Right ventricle myocardium inferior (tissue), 1 donor: ENCODE data around the gene CLEC19A. TPM values are rescaled to one million over a fixed set of nuclear protein-coding genes. Genes with fewer than 3 reads are reported as not detected.

Source experiments
- ATAC-seq: fragments of 200-7000 bp; cut with Tn5 transposase; one replicate; pipeline ENCODE4 v1.9.1; 2020; ENCODE audit warnings: mild to moderate bottlenecking, moderate library complexity
- DNase-seq: peaks from one replicate; pipeline ENCODE4 v3.0.0; 2021; ENCODE audit errors: missing footprints
- intact Hi-C: fragments of 100-400 bp; cut with DNase I; formaldehyde crosslinking; loops from one replicate; pipeline ENCODE4 v1.11.0; 2022
- long read RNA-seq: library from polyadenylated mRNA; unstranded; transcript quantifications from one replicate; pipeline ENCODE4 v2.0.0, GENCODE V29; 2021
- total RNA-seq: library from RNA; stranded (reverse); fragmentation: NEBNext Ultra II Directional; extraction: Animal tissue kit (Norgen Biotek cat#: 25700); gene quantifications from one replicate; pipeline ENCODE4 v1.2.1, GENCODE V29; 2021
- donor health status: DM: no; HTN: yes; CAD: no; lungs with severe emphysema.

The CLEC19A gene
- not detected for total RNA-seq
- long read RNA-seq = 0 reads

DNA sequence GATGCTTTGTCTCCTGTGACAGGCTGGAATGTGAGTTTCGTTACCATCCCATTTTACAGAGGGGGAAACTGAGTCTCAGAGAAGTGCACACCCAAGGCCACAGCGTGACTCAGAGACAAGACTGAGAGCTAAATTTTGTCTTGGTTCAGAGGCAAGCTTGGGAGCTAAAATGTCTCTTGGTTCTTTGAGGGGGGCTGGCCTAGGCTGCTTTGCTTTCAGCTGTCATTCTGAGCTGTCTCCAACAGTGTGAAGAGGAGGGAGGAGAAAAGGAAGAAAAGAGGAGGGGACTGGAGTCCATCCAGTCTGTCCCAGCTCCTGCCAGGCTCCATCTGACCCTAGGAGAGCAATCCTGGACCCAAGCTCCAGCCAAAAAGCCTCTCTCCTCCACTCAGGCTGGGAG, at the start of gene CLEC19A:
Gene CLEC19A (plus strand): TSS at position 301 of the 400 bp plus-strand sequence. CDS start 121 bp downstream, outside the sequence.
- ATAC-seq = no peak
- intact Hi-C loops = no loop called here

DNA sequence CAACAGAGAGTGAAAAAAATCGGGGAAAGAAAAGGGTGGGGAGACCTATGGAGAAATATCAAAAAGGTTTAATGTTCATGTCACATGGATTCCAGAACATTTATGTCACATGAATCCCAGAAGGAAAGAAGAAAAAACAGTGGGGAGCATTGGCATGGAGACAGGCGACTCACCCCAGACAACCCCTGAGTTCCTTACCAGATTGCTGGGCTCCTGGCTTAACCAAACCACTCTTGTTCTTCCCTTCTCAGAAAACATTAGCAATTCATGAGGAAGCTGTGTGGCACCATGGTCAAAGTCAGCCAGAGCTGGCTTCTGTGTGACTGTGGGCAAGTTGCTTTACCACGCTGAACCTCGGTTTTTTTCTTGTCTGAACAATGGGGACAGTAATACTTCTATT, 49.6 kb upstream of the CLEC19A start:
- no peak for ATAC-seq
- no peak for DNase-seq
- intact Hi-C loops = no loop called here

More for the DNA sequence above, at the start of gene CLEC19A:
- DNase-seq = no peak

DNA sequence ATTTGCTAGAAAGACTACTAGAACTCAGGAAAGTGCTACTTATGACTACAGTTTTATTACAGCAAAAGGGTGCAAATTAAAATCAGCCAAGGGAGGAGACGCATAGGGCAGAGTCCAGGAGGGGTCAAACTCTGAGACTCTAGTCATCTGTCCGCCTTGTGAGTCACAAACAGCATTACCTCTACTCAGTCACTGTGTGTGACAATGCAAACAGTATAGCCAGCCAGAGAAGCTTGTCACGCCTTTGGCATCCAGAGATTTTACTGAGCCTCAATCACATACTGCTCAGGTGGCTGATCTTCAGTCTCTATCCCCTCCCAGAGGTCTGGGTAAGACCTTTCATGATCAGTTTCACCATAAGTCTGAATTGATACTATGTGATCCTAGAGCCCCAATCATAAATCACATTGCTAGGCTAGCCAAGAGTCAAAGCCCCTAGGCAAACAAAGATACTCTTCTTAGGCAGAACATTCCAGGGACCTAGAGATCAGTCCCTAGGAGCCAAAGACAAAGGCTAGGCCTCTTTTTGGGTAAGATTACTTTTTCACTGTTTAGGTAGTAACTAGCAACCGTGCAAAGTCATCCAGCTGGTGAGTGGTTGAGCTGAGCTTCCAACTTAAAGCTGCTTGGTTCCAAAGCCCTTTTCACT, 48.8 kb upstream of the CLEC19A start:
- DNase-seq (no peak), ATAC-seq (no peak)
- intact Hi-C loops = no loop called here

DNA sequence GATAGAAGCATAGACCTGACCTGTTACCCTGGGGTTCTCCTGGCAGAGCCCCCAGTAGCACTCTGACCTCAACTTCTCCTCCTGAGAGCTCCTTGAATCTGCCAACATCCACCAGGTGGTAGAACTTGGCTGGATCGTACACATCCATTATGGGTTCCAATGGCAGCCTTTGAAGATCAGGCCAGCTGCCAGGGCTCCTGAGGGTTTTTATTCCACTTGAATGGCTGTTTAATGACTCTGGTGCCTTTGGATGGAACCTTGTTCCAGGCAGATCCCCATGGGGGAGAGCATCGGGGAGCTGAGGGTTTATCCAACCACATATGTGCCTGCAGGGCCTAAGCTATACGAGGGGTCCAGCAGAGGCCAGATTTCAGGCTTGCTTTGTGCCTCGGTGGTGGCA, 47.1 kb upstream of the CLEC19A start:
- no peak for DNase-seq
- no peak for ATAC-seq
- intact Hi-C loops = no loop called here

DNA sequence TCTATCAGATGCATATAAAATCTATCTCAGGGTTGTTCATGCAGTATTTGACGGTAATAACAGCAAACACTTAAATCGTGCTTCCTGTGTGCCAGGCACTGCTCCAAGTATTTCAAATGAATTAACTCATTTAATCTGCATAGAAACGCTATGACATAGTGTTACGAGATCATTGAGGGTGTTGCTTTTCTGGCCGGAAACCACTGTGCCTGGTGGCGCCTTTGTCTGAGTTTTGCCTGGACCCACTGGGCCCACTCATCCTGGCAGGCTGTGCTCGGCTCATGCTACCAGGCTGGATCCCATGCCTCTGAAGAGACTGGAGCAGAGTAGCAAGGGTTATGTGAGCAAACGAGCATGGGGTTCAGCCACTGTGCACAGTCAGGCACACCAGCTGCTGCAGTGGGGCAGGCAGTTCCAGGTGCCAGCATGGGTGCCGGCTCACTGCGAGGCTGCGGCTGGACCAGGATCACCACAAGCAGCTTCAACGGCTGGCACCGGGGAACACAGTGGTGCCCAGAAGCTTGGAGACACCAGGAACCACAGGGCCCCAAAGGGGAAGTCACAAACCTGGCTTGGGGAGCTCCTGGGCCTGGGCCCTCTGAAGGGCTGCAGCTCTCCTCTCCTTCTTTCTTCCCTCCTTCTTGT, 45.9 kb upstream of the CLEC19A start:
- ATAC-seq = no peak
- intact Hi-C loops = no loop called here
- DNase-seq = no peak

DNA sequence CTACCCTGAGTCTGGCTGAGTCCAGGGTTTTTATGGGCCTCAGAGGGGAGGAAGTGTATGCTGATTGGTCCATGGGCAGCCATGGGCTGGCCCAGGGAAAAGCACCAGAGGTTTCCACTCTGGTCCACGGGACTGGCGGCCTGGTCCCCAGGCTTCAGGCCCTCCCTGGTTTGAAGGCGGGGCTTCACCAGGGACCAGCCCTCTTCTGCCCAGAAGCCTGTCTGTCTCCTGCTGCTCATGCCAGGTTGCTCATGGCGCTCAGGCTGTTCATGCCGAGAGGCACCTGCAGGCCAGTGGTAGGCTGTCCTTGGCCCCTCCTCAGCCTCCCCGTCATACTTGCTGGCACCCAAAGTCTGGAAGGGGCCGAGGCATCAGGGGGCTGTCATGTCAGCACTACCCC, 45.0 kb upstream of the CLEC19A start:
- DNase-seq (no peak), ATAC-seq (no peak)
- intact Hi-C loops = no loop called here

DNA sequence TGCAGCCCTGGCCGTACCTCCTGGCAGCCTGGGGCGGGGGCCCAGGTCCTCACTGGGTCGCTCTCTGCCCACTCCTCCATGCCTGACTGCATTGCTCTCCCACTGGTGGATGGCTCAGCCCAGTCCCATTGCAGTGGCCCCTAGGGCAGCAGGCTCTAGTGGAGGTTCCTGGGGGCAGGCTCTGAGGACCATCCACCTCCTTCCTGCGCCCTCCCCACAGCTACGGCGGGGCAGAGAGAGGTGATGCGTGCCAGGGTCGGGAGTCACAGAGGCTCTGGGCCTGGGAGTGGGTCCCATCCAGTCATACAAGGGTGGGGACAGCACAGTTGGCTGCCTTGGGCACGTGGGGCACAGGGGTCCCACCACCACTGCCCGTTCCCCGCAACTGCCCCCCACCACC, 44.0 kb upstream of the CLEC19A start:
- DNase-seq = no peak
- no peak for ATAC-seq
- intact Hi-C loops = no loop called here

DNA sequence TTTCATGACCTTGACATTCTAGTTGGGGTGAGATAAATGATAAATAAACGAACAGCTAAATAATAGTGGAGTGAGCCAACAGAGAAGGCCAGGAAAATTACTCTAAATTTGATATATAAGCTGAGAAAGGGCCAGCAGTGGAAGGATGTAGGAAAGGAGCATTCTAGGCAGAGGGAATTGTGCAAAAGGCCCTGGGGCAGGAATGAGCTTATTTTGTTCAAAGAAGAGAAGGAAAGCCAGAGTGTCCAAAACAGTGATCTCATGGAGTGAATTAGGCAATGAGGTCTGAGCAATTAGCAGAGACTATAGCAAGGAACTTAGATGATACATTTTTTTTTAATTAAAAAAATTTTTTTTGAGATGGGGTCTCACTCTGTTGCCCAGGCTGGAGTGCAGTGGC, 43.3 kb upstream of the CLEC19A start:
- intact Hi-C loops = no loop called here
- DNase-seq (no peak), ATAC-seq (no peak)

DNA sequence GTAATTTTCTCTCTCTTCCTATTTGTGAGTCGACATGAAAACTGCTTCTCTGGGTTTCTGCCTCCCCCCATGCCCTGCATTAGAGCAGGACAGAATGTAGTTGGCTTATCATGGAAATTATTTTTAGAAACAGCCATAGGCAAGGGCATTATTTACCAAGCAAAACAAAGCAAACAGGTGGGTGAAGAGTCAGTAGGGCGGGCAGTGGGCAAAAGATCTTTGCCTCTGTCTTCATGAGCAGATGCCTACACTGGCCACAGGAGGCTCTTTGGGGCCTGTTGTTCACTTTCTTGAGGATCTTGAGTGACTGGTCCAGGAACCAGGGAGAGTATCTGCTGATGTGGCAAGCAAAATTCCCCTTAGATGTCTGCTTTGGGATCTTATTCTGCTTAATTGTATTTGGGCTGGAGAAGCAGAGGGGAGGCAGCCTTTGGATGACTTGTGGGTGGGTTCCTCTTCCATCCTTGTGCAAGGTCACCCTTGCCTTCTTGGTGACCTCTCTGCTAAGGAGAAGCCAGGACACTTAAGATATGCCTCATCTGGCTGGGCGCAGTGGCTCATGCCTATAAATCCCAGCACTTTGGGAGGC, 42.5 kb upstream of the CLEC19A start:
- DNase-seq (no peak), ATAC-seq (no peak)
- intact Hi-C loops = no loop called here

DNA sequence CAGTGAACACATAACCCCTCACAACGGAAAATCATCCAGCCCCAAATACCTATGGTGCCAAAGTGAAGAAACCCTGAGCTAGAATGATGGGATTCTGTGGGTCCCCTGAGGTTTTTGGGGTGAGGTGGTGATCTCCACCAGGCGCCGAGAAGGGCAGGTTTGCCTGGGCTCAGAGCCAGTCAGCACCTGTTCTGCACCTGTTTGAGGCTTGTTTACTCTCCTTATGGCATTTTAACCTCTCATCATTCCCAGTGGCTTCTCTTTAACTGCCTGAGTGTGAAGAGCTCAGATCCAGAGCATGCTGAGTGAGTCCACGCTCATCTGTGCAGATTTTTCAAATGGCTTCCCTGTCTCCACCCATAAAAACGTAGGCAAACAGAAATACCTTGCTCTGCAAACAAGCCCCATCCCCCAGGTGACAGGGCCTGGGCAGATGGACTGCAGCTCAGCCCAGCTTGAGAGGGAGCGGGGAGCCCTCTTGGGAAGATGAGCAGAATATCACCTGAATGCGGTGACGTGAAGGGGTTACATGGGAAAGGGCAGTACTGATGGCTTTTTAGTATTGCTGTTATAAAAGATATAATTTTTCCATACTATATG, 40.1 kb upstream of the CLEC19A start:
- intact Hi-C loops = no loop called here
- no peak for ATAC-seq
- DNase-seq = no peak

DNA sequence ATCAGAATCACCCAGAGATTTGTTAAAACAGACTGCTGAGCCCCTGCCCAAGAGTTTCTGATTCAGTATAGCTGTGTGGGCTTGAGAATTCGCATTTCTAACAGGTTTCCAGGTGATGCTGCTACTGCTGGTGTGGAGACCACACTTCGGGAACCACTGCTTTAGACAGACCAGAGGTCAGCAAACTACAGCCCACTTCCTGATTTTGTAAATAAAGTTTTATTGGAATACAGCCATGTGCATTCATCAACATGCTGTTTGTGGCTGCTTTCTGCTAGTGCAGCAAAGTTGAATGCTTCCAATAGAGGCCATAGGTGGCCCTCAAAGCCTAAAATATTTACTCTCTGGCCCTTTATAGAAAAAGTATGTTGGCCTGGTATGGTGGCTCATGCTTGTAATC, 32.6 kb upstream of the CLEC19A start:
- no peak for ATAC-seq
- DNase-seq = no peak
- intact Hi-C loops = no loop called here

DNA sequence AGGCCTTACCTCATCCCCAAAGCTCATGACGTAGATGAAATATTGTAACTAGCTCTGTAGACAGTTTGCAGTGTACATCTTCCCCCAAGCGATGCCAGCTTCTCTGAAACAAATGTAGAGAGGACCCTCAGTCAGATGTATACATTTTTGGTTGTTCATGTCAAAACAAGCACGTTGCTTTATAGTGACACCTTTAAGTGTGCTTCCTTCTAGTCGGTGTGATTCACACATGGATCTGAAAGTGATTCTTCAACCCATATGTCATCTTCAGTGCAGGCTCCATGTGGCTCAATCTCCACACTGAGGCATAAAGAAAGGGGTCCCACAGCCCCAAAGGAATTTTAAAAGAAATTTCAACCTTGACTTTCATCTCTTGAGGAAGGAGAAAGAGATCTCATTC, 30.9 kb upstream of the CLEC19A start:
- ATAC-seq (no peak), DNase-seq (no peak)
- intact Hi-C loops = no loop called here

DNA sequence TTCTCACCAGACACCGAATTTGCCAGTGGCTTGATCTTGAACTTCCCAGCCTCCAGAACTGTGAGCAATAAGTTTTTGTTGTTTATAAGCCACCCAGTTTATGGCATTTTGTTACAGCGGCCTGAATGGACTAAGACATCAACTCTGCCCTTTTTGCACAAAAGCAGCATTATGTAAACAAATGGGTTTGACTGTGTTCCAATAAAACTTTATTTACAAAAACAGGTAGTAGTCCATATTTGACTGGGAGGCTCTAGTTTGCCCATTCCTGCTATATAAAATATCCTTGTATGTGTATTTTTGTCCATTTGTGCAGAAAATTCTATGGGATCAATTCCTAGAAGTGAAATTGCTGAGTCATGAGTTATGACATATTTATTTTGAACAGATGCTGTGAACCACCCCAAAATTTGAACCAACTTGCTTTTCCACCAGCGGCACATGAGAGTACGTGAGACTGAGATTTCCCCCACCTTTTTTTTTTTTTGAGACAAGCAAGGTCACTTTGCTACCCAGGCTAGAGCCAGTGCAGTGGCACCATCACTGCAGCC, 21.3 kb upstream of the CLEC19A start:
- no peak for ATAC-seq
- intact Hi-C loops = no loop called here
- DNase-seq = no peak

DNA sequence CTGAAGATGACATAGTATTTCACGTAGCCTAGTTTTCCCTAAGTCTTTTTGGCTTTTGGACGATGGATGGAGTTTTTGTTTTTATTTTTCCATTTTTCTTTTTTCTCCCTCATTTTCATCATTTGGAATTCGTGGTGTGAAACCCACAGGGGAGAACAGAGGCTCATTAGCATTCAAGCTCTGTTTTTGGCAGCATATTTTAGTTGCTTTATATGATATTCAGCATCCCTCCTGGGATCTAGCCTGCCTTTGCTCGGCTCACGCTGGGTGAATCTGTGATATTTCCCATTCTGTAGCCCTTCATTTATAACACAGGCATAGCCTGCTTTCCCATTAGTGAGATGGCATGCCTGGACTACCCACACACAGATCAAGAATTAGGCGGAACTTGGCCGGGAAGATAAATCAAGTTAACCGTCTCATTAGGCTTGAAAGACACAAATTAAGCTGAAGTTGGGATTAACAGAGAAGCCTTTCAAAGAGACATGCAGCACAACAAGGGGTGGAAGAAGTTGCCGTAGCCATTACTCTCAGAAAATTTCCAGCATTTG, 20.1 kb upstream of the CLEC19A start:
- DNase-seq = no peak
- no peak for ATAC-seq
- intact Hi-C loops = no loop called here

DNA sequence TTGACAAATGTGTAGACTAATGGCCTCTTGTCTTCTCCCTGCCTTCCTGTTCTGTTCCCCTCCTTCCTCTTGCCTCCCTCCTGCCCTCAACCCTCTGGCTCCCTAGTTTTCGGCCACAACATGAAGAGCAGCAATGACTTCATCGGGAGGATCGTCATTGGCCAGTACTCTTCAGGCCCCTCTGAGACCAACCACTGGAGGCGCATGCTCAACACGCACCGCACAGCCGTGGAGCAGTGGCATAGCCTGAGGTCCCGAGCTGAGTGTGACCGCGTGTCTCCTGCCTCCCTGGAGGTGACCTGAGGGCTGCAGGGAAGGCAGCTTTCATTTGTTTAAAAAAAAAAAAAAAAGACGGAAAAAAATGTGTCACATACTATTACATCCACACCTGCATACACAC, 18.8 kb upstream of the CLEC19A start:
- no peak for ATAC-seq
- intact Hi-C loops = no loop called here
- no peak for DNase-seq

DNA sequence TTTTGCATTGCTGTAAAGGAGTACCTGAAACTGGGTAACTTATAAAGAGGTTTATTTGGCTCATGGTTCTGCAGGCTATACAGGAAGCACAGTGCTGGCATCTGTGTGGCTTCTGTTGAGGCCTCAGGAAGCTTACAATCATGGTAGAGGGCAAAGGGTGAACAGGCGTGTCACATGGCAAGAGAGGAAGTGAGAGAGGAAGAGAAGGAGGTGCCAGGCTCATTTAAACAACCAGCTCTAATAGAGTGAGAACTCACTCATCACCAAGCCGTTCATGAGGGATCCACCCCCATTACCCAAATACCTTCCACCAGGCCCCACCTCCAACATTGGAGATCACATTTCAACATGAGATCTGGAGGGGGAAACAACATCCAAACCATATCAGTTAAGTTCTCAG, 16.4 kb upstream of the CLEC19A start:
- DNase-seq (no peak), ATAC-seq (no peak)
- intact Hi-C loops = no loop called here

DNA sequence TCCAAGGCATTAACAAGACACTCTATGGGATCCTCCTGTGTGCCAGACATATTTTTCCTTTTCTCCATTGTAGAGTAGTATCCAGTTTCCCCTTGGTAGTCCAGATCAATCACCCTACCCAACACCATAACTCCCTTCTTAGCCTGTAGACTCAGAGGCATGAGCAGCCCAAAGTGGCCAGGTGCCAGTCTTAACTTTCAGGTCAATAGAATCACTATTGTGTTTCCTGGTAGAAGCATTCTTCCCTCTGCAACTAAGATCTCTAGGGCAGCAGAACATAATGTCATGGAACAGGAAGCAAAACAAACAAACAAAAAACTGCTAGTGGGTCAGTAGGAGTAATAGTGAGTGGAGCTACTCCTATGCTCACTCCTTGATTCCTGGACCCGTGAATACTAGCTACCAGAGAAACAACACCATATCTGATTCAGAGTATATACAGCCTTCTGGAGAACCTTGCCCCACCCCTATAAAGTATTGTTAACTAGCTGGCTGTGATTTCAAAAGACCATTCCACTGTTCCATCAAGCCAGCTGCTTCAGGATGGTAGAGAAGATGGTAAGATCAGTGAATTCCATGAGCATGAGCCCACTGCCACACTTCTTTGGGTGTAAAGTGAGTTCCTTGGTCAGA, 11.2 kb upstream of the CLEC19A start:
- ATAC-seq (no peak), DNase-seq (no peak)
- intact Hi-C loops = no loop called here

DNA sequence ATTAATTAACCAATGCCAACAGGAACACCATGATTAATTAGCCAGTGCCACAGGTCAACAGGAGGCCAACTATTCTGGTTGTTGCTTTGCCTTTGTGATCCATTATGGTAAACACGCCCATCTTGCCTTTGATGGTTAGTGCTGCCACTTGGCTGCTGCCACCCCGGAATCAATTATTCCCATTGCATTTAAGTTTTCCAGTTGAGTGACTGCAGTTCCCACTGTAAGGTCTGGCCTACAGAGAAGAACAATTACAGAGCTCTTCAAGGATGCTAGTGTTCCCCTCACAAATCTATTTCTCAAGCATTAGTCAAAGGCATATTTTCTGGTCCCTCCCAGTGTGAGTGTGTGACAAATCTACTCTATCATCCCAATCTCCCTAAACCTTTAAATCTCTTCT, 7.1 kb upstream of the CLEC19A start:
- DNase-seq (no peak), ATAC-seq (no peak)
- intact Hi-C loops = no loop called here

DNA sequence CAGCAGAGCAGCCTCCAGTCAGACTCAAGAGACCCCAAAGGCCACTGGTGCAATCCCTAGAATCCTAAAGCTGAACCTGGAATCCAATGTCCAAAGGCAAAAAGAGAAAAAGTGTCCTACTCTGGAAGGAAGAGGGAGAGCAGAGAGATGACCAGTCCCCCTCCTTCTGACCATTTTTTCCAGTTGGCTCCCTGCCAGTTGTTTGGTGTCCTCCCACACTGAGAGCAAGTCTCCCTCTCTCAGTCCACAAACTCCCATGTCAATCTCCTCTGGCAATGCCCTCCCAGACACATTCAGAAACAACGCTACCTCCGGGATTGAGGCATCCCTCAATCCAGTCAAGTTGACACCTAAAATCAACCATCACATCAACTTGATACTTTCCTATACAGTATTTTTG, 4.3 kb upstream of the CLEC19A start:
- DNase-seq = no peak
- intact Hi-C loops = no loop called here
- no peak for ATAC-seq
